IPS-20b (cell line): ENCODE results near the gene TSN.

ENCODE experiments used
- H3K27ac ChIP-seq: one replicate; pipeline ENCODE4 v1.5.1; 2013; ENCODE audit warnings: low read length
- H3K27me3 ChIP-seq: 2 replicates; pipeline ENCODE4 v1.6.1; 2013; ENCODE audit warnings: mild to moderate bottlenecking, low read length, inconsistent platforms; ENCODE audit not compliant: insufficient read depth
- H3K36me3 ChIP-seq: 2 replicates; pipeline ENCODE4 v1.6.1; 2013; ENCODE audit warnings: low read depth, mild to moderate bottlenecking, inconsistent platforms, low read length, moderate library complexity; ENCODE audit not compliant: insufficient read depth
- H3K4me1 ChIP-seq: 2 replicates; pipeline ENCODE4 v1.6.1; 2013; ENCODE audit warnings: mild to moderate bottlenecking, control low read depth, inconsistent platforms, low read length, moderate library complexity; ENCODE audit not compliant: insufficient read depth
- H3K4me3 ChIP-seq: 2 replicates; pipeline ENCODE4 v1.5.1; 2013; ENCODE audit warnings: mild to moderate bottlenecking, low read length, inconsistent platforms
- H3K9ac ChIP-seq: 2 replicates; pipeline ENCODE4 v1.6.1; 2013; ENCODE audit warnings: low read depth, mild to moderate bottlenecking, inconsistent platforms, low read length, moderate library complexity
- H3K9me3 ChIP-seq: 2 replicates; pipeline ENCODE4 v1.6.1; 2013; ENCODE audit warnings: mild to moderate bottlenecking, low read depth, low read length, inconsistent platforms; ENCODE audit not compliant: insufficient read depth

The TSN gene

DNA sequence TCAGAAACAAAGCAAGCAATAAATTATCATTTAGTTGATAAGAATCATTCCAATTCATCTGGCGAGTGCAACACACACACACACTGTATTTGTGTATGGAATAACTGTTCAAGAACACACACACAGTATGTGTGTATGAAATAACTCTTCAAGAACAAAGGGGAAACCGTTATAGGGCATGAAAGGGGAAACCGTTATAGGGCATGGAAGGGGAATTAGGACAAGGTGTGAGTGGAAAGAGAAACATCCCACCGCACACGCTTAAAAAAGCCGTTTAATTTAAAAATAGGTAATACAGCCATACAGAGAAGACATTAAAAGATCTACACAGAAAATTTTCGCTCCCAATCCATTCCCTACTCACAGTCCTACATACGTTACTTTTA is 607 bp upstream of the TSN start:
- no peaks in the 10 kb centered on the region for H3K9me3 ChIP-seq
- peaks cover 26% of the 10 kb centered on the region for H3K36me3 ChIP-seq
- no peaks in the 10 kb centered on the region for H3K27me3 ChIP-seq
- peak overlapping the region; percentile 79; the same call in 1 of the 2 replicates for H3K9ac ChIP-seq
- no peak overlapping the region for H3K27ac ChIP-seq
- H3K4me3 ChIP-seq: peak overlapping the region; percentile 92
- H3K4me1 ChIP-seq: peaks cover 2% of the 10 kb centered on the region; the same call in 1 of the 2 replicates

DNA sequence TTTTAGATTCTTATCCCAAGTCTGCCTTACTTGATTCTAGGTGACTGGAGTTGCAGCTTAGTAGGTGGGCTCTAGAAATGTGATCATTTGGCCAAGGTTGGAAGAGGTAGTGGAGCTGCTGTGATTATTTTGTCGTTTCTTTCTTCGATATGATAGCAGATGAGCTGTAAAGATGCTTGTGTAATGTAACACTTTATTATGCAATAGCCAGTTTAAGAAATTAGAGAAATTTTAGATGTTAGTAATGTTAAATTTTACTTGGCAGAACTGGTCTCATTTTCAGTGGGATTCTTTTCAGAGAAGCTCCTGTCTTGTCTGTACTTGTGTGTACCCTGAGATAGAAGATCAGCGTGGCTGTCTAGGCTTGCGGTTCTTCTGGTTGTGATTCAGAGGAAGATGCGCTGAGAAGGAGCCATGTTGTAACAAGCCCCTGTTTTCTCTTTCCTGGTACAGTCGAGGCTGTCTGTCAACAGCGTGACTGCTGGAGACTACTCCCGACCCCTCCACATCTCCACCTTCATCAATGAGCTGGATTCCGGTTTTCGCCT is 9.3 kb downstream of the TSN start:
- peaks cover 80% of the 10 kb centered on the region for H3K36me3 ChIP-seq

DNA sequence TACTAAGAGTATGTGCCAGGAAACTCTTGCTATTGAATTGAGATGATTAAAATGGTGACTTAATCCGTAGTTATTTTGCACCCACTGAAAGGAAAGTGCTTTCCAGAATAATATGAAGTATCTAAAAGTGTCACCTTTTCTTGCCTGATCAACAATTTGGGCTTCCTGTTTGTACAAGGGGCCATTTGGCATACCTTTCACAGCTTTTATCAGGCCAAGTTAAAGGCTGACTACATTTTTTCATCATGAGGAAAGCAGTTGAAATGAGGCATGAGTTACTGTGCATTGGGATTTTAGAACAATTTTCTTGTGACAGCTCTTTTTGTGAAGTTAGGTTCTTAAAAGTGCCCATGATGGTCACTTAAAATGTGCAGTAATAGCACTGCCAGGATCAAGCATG is 11.2 kb downstream of the TSN start:
- H3K27ac ChIP-seq: no peak overlapping the region
- H3K4me3 ChIP-seq: no peak overlapping the region
- H3K36me3 ChIP-seq: peaks cover 62% of the 10 kb centered on the region
- H3K9me3 ChIP-seq: no peaks in the 10 kb centered on the region
- H3K4me1 ChIP-seq: no peaks in the 10 kb centered on the region
- H3K27me3 ChIP-seq: no peaks in the 10 kb centered on the region
- H3K9ac ChIP-seq: no peak overlapping the region

More for the DNA sequence above, 9.3 kb downstream of the TSN start:
- H3K9ac ChIP-seq: no peak overlapping the region
- no peak overlapping the region for H3K27ac ChIP-seq
- H3K4me1 ChIP-seq: no peaks in the 10 kb centered on the region
- H3K27me3 ChIP-seq: no peaks in the 10 kb centered on the region
- H3K4me3 ChIP-seq: no peak overlapping the region
- H3K9me3 ChIP-seq: no peaks in the 10 kb centered on the region

DNA sequence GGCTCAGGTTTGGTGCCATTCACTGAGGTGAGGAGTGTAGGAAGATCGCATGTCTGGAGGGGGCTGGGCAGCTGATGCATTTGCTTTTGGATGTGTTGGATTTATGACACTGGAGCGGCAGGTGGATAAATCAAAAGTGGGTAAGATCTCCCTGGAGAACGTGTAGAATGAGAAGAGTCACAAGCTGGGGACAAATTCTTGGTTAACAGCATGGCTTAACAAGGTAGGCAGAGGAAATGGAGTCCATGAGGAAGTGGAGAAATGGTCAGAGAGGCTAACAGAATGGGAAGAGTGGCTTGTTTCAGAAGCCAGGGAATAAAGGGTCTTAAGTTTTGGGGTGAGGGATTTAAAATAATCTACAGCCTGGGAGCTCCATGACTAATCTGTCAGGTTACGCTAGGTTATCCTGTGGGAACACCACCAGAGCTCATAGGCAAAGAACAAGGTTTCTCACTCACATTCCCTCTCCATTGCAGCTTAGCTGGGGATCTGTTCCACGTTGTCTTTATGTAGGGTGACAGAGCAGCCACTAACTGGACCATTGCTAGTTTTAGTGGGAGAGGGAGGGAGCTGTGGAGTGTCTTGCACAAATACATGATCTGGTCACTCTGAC is 12.8 kb downstream of the TSN start:
- Histone ChIP-seq H3K9me3 (no peaks in the 10 kb centered on the region), H3K36me3 (peaks cover 47% of the 10 kb centered on the region), H3K4me1 (no peaks in the 10 kb centered on the region), H3K27ac (no peak overlapping the region), H3K27me3 (no peaks in the 10 kb centered on the region), H3K4me3 (no peak overlapping the region), H3K9ac (no peak overlapping the region)

DNA sequence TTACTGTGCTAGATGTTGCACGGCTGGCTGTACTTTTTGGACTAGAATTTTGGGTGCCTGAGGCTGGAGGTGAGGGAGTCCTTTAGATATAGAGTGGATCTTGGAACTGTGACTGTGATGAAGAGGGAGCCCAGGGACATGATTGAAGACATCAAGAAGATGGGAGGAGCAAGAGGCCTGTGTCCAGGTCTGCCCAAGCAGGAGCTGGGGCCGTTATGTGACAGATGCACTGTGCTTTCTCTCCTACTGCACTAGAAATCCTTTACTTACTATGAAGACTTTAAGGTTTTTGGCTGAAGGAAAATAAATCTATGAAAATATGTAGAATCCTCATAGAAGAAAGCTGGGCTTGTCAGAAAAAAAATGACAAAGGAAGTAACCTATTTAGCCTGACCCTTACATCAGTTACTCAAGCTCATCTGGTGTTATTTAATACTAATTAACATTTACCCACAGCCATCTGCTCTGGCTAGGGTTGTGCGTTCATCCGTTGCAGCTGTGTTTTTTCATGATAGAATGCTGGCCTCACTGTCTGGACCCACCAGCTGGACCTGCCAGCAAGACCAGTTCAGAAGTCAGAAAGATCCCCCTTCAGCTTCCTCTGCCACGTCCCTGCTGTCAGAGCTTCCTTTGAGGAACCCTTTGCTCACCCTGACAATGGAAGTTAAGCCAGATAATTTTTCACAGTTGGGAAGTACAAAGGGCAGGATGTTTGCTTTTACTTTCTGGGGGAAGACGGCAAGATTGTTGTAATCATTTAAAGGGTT is 16.7 kb downstream of the TSN start:
- H3K27ac ChIP-seq: no peak overlapping the region
- no peak overlapping the region for H3K4me3 ChIP-seq
- peaks cover 8% of the 10 kb centered on the region for H3K36me3 ChIP-seq
- no peaks in the 10 kb centered on the region for H3K9me3 ChIP-seq
- no peaks in the 10 kb centered on the region for H3K27me3 ChIP-seq
- no peak overlapping the region for H3K9ac ChIP-seq
- H3K4me1 ChIP-seq: no peaks in the 10 kb centered on the region

DNA sequence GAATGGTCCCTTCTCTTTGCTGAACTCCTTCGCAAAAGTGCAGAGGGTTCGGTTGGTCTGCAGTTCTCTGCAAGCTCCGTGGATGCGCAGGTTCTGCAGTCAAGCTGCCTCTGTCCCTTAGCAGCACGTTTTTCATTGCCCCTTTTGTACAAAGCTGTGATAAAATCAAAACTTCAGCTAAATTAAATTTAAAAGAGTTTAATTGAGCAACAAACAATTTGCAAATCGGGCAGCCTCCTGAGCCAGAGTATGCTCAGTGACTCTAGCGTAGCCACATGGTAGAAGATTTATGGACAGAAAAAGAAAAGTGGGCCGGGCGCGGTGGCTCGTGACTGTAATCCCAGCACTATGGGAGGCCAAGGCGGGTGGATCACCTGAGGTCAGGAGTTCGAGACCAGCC is 18.8 kb downstream of the TSN start:
- peaks cover 5% of the 10 kb centered on the region for H3K4me1 ChIP-seq
- no peaks in the 10 kb centered on the region; the same call in 1 of the 2 replicates for H3K36me3 ChIP-seq
- no peak overlapping the region for H3K9ac ChIP-seq
- H3K9me3 ChIP-seq: no peaks in the 10 kb centered on the region
- H3K27ac ChIP-seq: no peak overlapping the region
- H3K27me3 ChIP-seq: no peaks in the 10 kb centered on the region
- no peak overlapping the region for H3K4me3 ChIP-seq

DNA sequence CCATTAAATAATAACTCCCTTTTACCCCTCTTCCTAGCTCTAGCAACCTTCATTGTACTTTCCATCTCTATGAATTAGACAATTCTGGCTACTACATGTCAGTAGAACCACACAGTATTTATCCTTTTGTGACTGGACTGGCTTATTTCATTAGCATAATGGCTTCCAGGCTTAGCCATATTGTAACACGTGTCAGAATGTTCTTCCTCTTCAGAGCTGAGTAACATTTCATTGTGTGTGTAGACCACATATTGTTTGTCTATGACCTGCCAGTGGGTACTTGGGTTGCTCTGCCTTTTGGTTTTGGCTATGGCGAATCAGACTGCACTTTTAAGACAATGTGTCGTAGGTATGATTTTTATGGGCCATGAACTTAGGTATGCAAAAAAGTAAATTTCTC is 20.9 kb downstream of the TSN start:
- H3K9ac ChIP-seq: no peak overlapping the region
- H3K9me3 ChIP-seq: no peaks in the 10 kb centered on the region
- no peak overlapping the region for H3K4me3 ChIP-seq
- no peaks in the 10 kb centered on the region for H3K36me3 ChIP-seq
- peaks cover 7% of the 10 kb centered on the region for H3K4me1 ChIP-seq
- no peaks in the 10 kb centered on the region for H3K27me3 ChIP-seq
- no peak overlapping the region for H3K27ac ChIP-seq

DNA sequence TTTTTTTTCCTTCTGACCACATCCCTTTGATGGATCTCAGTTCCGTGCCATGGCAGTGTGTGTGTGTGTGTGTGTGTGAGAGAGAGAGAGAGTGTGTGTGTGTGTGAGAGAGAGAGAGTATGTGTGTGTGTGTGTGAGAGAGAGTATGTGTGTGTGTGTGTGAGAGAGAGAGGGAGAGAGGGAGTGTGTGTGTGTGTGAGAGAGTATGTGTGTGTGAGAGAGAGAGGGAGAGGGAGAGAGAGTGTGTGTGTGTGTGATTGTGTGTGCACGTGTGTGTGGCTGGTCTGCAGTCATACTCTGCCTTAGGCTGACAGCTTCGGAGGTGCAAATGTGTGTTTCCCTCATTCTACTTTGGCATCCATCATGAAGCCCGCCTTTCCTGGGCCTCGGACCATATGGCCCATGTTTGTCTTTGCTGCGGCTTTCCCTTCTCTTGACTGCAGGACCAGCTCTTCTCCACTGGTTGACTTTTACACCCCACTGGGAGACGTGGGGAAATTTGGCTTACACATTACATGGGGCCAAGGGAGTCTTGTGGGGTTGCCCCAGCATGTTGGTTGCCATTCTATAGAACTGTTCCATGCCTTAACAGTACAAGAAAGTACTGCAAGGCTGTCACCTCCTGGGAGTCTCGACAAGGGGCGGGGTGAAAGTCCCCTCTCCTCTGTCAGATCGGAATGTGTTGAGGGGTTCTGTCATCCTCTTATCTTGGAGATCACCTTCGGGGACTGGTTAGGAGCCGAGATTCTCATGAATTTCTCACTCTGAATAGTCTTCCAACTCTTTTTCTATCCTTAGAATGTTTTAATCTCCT is 21.6 kb downstream of the TSN start:
- Histone ChIP-seq H3K4me1 (peaks cover 7% of the 10 kb centered on the region), H3K27me3 (no peaks in the 10 kb centered on the region), H3K9me3 (no peaks in the 10 kb centered on the region), H3K9ac (no peak overlapping the region), H3K4me3 (no peak overlapping the region), H3K27ac (no peak overlapping the region), H3K36me3 (no peaks in the 10 kb centered on the region)

DNA sequence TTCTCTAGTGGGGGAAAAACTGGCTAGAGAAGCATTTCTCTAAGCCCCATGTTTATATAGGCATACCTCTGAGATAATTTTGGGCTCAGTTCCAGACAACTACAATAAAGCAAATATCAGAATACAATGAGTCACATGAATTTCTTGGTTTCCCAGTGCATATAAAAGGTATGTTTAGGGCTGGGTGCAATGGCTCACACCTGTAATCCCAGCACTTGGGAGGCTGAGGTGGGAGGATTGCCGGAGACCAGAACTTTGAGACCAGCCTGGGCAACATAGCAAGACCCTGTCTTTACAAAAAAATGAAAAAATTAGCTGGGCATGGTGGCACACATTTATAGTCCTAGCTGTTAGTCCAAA is 22.2 kb downstream of the TSN start:
- Histone ChIP-seq H3K4me1 (peaks cover 7% of the 10 kb centered on the region), H3K27me3 (no peaks in the 10 kb centered on the region), H3K9ac (no peak overlapping the region), H3K4me3 (no peak overlapping the region), H3K36me3 (no peaks in the 10 kb centered on the region), H3K27ac (no peak overlapping the region), H3K9me3 (no peaks in the 10 kb centered on the region)

DNA sequence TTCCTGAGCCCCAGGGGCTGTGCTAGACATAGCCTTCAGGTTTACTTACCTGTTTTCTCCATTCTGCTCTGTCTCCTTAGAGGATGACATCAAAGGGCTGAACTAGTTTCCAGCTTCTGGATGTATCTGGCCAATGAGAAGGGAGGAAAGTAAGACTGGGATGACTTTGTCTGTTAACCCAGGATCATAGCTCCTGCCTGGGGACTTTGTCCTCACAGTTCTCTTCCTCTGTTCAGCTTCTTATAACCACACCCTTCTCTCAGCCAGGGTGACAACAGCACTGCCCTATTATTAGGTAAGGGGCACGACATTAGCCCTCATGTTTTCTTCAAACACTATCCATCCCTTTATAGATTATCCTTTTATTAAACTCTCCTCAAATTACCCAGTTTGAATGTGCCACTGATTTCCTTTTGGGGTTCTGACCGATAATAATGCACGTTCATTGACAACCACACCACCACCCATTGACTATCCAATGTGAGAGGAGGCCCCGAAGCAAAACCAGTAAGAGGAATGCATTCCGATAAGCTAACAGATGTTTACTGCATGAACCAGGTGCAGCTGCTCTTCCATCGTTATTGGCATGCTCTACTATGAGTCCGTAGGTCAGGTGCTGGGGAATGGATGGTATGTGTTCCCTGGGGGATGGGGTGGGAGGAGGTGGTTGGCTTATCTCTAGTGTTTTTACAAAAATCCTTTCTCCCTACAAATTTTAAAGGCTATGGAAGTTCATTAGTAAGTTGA is 23.5 kb downstream of the TSN start:
- H3K36me3 ChIP-seq: no peaks in the 10 kb centered on the region
- H3K4me3 ChIP-seq: no peak overlapping the region
- H3K27me3 ChIP-seq: no peaks in the 10 kb centered on the region
- H3K27ac ChIP-seq: no peak overlapping the region
- peaks cover 7% of the 10 kb centered on the region for H3K4me1 ChIP-seq
- H3K9ac ChIP-seq: no peak overlapping the region
- H3K9me3 ChIP-seq: no peaks in the 10 kb centered on the region

DNA sequence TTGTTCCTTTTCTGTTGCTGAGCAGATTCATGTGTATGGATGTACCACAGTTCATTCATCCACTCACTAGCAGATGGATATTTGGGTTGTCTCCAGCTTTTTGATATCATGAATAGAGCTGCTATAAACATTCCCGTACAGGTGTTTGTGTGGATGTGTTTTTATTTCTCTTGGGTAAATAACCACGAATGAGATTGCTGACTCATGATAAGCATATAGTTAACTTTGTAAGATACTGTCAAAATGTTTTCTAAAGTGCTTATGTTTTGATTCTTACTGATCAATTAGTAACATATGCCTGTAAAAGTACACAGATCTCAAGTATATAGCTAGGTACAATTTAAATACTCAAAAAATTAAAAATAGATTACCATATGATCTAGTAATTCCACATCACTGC is 27.7 kb downstream of the TSN start:
- H3K4me3 ChIP-seq: no peak overlapping the region
- H3K27ac ChIP-seq: no peak overlapping the region
- no peak overlapping the region for H3K9ac ChIP-seq
- peaks cover 7% of the 10 kb centered on the region for H3K4me1 ChIP-seq
- H3K27me3 ChIP-seq: no peaks in the 10 kb centered on the region
- H3K36me3 ChIP-seq: no peaks in the 10 kb centered on the region
- no peaks in the 10 kb centered on the region for H3K9me3 ChIP-seq
